IPS-NIHi7 (cell line): ENCODE results near the gene PPM1A.
A peak's percentile ranks its signal among the peaks of the same experiment; 100 is the strongest.

Experiments used
- DNase-seq: peaks from one replicate; pipeline ENCODE4 v3.0.0; 2012; ENCODE audit warnings: mixed read lengths; ENCODE audit errors: extremely low spot score

The PPM1A gene

DNA sequence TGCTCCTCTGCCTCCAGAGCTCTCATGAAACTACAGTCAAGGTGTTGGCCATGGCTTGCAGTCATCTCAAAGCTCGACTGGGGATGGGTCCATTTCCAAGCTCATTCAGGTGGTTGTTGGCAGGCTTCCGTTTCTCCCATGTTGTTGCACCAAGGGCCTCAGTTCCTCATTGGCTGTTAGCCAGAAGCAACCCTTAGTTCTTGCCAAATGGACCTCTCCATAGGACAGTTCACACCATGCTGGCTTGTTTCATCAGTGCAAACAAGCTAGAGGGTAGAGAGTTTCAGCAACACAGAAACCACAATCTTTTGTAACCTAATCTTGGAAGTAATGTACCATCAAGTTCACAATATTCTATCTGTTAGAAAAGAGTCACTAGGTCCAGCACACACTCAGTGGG, 22.7 kb upstream of the PPM1A start:
- no peak for DNase-seq

DNA sequence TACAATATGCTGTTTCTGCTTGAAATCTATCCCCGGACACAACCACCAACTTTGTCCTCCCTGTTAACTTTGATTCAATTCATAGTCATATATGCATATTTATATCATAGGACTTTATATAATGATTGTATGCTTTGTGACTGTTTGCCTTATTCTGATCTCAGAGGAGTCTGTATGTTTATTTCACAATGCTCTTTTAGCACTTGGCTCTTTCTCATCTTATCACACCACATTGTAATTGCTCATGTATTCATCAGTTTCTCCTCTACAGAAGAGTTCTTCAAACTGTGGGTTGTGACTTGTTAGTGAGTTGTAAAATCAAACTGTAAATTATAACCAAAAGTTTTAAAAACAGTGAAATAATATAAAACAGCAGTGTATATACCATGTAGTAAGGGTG, 21.7 kb upstream of the PPM1A start:
- no peak for DNase-seq

DNA sequence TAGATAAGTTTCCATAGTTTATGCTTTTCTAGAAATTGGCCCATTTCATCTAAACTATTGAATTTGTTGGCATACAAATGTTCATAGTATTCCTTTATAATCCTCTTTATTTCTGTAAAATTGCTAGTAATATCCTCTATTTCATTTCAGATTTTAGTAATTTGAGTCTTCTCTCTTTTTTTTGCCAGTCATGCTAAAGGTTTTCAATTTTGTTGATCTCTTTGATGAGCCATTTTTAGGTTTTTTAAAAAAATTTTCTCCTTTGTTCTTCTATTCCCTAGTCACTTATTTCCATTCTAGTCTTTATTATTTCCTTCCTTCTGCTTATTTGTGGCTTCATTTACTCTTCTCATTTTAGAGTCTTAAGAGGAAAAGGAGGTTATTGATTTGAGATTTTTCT, 19.4 kb upstream of the PPM1A start:
- DNase-seq: no peak

DNA sequence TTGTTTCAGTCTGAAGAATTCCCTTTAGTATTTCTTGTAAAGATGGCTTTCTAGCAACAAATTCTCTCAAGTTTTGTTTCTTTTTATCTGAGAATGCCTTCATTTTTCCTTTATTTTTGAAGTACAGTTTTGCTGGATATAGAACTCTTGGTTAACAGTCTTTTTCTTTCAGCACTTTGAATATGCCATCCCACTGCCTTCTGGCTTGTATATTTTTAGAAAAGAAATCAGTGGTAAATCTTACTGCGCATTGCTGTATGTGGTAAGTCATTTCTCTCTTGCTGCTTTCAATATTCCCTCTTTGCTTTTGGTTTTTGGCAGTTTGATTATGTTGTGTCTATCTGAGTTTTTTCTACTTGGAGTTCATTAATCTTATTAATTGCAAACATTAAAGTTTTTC, 16.8 kb upstream of the PPM1A start:
- no peak for DNase-seq

DNA sequence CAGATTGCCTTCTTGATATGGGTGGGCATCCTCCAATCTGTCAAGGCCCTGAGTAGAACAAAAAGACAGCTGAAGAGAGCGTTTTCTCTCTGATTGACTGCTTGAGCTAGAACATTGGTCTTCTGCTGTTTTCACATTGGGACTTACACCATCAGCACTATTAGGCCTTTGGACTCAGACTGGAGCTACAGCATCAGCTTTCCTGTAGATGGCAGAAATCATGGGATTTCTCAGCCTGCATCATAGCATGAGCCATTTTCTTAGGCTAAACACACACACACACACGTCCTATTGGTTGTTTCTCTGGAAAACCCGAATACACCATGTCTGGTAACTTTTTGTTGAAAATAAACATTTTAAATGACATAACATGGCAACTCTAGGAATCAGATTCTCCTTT, 15.8 kb upstream of the PPM1A start:
- no peak for DNase-seq

DNA sequence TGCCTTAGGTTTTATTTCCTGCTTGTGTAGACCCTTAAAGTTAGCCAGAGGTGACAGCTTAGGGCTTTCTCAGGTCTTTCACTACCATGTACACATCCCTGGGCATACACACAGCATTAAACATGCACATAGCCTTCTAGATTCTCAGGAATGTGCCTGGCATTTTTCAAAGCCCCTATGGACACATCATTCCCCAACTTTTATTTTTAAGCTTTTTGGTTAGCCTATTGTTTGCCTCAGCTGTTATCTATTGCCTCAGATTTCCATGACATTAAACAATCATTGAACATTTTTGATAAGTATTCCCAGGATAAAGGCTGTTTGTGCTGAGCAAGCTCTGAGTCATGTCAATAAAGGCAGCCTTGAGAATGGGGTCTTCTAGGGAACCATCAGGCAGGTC, 15.1 kb upstream of the PPM1A start:
- no peak for DNase-seq

DNA sequence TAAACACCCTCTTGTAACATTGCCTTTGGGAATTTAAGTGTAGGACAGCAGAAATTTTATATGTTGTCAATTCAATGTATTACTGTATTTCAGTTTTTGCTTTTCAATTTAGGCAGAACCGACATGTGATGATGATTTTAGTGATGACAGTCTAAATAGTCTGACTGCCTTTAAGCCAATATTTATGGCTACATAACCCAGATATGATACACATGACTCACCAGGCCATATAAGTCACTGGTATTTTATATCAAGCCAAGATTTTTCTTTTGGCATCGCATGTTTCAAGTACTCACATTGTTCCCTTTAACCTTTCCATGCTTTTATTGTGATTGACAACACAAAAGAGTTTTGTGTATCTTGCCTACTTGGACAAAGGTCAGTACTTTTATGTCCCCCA, 13.6 kb upstream of the PPM1A start:
- no peak for DNase-seq

DNA sequence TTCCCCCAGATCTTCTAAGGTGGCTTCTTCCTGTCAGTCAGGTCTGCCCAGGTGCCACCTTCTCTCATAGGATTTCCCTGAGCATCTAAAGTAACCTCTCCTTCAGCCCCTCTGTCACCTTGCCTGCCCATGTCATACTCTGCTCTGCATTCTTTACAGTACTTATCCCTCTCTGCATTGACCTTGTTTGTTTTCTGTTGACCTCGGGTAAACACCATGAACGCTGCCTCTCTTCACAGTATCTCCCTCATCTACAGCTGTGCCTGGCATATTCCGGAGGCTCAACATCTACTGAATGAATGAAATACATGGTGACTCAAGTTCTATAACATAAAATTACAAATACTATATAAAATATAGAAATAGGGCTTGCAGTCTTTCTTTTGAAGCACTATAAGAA, 10.1 kb upstream of the PPM1A start:
- no peak for DNase-seq

DNA sequence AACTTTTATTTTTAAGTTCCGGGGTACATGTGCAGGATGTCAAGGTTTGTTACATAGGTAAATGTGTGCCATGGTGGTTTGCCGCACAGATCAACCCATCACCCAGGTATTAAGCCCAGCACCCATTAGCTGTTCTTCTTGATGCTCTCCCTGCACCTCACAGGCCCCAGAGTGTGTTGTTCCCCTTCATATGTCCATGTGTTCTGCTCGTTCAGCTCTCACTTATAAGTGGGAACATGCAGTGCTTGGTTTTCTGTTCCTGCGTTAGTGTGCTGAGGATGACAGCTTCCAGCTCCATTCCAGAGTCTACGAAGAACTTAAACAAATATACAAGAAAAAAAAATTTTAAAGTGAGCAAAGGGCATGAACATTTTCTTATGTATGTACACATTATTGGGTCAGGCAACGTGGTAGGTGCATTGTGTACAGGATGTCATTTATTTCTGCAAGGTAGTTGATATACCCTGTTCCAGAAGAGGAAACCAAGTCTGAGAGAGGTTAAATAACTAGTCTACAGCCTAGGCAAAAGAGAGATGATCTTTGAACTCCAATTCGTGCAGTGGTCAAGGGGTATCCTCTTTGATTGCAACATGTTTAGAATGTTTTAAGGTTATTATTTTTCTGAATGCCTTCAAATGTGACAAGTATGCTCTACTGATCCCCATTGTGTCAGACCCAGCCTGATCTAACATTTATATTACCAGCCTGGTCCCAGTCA, 8.7 kb upstream of the PPM1A start:
- no peak for DNase-seq

DNA sequence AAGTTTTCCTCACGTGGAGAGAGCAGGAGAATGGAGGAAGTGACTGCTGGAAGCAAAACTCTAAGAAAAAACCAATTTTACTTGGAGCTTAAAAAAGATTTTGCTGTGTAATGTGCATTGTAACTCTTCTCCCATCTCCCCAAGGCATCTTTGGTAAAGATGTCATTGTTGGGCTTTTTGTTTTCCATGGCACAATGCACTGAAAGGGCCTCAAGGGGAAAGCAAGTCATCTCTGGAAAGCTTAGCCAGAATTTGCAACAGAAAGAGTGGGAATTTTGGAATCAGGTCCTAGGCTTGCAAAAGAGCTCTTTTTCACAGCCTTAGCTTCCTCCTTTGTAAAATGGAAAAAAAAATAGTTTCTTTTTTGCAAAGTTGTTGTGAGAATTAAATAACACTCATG, 7.9 kb upstream of the PPM1A start:
- no peak for DNase-seq

DNA sequence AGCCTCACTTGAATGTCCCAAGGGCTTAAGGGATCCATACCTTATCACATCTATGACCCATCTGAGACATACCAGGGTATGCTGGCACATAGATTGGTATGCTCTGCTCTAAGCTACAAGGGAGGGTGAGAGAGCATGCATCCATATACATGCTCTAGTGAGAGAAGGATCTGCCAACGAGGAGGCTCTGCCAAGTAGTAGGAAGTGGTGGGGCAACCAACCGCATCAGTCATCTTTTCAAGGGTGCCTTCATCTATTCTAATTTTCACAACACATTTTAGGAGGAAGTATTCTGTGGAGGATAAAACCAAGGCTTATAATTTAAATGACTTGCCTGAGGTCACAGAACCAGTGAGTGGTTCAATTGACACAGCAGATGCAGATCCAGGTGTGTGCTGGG, 6.6 kb upstream of the PPM1A start:
- no peak for DNase-seq

DNA sequence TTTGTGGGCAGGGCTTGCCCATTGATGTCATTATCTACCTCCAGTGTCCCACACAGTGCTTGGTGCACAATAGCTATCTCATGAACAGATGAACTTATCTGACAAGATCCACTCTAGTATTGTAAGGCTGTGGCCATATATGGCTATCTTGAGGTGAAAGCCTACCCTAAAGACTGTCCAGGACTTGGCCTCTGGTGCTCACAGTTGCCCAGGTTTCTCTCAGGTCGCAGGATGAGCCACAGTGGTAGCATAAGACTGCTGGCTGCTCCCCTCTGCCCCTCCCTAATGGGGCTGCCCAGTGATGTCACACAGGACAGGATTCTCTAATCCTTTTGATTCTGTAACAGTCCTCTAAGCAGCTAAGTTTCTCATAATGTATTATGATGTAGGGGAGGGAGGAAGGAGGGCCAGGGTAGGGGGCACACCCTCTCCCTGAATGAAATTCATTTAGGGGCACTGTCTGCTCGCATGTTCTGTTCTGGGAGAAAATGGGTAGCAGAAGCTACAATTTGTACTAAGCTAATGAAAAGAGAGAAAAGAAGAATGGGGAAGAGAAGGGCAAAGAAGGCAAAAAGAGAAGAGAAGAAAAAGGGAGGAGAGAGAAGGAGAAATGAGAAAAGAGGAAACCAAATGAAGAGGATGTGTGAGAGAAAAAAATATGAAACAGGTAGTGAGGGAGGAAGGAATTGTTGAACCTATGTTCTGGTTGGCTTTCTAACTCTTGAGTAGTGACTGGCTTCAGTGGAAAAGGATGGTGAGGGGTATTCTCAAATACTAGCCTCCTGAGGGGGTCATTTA, 3.4 kb upstream of the PPM1A start:
- no peak for DNase-seq

DNA sequence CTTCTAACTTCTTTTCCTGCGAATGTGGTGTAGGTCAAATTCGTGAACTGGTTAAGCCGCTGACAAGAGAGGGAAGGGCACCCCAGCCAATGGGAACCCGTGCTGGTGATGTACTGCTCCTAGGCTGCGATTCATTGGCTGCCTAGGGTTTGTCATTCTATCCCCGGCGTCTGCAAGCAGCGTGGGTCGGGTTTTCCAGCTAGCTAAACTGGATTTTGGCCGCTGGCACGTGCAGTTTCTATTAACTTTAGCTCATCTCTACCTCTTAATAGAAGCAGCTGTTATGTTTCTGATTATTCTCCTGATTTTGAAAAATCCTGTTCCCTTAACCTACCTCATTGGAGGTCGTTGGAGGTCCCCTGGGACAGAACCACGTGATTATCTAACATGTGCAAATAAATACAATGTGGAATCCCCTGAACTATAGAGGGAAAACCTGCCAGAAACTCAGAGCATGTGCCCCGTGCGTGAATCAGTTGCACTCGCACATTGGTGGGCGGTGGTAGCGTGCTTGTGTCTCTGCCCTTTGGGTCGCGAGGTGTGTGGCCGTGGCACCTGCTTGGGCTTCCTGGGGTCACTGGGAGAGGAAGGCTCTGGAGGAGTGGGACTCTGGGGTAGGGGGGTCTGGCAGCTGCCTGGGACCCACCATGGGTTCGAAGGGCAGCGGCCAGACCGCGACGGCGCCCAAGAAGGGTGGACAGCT, 876 bp upstream of the PPM1A start:
- DNase-seq: peak; percentile 89

DNA sequence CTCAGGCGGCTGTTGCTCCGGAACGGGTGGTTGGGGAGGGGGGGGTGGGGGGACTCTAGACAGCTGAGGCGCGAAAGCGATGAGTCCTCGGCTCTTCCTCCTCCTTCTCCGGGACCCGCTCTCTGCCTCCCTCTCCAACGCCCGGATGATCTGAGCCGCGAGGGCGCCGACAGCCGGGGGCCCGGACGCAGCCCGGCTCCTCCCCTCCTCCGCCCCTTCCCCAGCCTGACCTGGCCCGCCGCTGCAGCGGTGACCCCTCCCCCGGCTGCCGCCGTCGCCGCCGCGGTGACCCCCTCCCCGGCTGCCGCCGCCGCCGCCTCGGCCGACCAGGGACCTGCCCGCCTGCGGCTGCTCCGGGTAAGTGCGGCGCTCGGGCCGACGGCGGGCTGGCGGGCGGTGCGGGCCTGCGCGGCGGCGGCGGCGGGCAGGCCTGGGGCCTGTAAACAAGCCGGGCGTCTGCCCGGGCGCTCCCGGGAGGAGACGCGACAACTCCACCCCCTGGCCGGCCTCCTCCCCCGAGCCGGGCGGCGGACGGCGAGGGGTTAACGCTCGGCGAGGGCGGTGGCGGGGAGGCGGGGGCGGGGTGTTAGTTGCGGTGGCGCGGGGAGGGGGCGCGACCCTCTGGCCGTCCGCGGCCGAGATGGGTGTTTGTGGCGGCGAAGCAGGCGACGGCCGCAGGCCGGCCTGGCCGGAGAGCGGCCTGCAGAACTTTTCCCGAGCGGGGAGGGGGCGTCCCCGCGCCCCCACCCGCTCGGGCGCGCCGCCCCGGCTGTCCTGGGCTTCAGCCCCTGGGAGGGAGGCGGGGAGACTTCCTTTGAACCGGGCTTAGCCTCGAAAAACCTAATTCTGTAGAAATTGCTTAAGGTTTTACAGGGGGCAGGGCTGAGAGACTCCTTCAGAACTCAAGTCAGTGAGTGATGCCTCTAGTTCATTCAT, 568 bp downstream of the PPM1A start:
- DNase-seq: peak; percentile 85

DNA sequence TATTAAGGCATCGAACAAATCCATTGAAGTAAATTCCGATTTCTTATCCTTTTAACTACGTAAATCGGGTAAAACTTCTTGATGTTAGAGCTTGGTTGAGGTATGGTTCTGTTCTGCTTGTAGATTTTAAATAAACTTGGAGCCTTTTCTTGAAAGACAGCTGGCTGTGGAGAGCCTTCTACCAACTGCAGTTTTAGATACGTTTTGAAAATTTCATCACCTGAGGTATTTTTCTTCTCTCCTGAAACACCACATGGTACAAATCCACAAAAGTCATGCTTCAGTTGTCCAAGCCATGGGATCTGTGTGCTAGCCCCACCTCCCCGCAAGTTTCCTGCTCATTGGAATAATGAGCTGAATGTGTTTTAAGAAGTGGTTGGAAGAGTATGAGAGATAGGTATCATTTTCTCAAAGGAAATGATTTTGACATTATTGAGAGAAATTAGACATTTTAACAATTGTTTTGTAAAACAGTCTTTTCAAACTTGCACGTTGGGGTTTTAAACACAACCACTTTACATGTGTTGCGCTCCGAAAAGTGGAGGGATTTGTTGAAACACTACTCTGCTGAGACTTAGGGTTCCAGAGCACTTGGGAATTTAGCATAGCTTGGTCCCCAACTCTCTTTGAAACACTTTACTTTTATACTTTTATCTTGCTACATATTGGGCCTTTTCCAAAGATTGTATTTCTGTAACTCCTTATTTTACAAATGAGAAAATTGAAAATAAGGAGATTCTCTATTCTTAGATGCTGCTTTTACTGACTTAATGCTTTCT, 1.4 kb downstream of the PPM1A start:
- no peak for DNase-seq

DNA sequence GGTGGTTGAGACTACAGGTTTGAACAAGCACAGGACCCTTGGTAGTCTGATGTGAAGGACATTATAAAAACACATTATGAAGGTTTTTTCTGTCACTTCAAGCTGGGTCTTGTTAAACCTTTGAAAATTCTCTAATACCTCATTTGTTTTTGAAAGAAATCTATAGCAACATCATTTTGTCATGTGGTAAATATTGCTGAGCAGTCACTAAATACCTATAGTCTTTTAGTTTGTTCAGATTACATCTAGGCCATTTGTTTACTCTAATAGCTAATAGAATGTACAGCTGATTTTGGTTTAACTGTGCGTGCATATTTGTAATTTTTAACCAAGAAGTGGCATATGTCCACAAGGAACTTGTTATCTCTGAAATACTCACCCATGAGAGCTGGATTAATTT, 2.9 kb downstream of the PPM1A start:
- DNase-seq: no peak

DNA sequence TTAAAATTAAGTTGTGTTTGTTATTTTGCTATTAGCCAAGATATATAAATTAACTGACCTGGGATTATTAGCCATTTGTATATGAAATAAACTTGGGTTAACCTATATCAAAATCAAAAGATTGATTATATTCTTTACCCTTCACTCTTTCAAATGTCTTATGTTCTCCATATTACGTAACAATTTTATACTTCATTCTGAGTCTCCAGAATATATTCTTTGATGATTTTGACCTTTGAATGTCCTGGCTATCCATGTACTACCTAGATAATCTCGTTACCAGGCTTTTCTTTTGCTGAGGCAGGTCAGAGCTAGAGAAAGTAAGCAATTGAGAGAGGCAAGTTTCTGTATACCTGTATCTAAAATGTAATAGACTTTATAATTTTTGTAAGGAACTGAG, 3.6 kb downstream of the PPM1A start:
- DNase-seq: no peak

DNA sequence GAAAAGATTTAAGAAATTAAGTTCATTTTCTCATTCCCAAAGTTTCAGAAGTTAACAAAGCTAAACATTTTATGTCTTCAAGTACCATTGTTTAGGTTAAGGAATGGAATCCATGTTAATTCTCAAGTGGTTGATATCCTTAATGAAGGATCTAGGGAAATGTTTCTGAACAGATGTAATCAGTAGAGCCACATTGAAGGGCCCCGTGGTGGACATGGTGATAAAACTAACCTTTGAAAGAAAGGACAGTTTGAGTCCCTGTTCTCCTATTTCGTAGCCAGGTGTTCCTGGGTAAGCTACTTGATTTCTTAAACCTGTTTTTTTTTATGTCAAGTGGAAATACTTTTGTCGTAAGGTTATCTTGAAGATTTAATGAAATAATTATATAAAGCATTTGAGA, 4.6 kb downstream of the PPM1A start:
- DNase-seq: no peak

DNA sequence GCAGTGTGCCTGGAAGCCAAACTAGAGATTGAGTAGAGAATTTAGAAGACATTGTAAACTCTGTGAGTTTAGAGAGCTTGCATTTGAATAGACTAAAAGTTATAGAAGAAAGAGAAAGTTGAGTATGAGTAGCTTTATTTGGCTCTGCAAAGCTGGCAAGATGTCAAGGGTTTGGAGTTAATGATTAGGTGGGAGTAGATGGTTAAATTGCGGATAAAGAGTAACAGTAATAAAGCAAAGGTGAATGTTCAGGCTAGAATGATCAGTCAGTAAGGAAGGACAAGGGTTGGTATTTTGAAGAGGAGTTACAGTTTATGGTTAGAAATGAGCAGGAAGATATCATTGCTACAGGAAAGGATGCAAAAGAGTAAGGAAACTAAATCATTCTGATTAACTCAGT, 5.2 kb downstream of the PPM1A start:
- DNase-seq: no peak

DNA sequence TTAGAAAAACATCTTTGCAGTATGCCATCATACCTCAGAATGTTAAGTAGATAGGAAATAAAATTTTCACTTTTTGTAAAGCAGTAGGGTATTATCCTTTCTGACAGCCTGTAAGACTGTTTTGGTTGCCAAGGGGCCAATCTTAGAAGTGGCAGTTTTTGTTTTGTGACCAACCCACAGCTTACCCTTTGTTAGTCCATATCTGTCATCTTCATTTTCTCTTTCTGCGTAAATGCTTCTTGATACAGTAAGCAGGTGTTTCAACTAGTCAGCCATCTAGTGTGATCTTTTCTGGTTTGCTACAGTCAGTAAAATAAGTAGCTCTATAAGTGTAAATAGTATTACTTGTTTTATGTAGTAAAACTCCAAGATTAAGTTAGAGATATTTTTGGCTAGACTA, 8.8 kb downstream of the PPM1A start:
- DNase-seq: no peak

DNA sequence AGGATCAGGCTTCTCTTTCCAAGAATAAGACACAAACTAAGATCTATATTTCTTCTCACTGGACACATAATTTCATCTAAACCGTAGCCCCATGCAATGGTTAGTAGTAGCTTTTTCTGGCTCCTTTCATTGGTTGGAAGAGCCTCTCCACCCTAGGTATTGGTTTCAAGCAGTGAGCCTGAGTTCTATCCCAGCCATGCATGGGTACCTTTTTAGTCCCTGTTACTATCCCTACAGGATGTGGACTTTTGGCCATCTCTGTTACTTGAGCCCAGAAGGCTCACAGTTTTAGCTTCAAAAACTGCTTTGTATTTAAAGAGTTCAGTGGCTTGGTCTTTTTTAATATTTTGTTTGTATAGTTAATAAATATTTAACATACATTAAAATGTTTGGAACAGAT, 16.1 kb downstream of the PPM1A start:
- no peak for DNase-seq
